Hepatocyte (in vitro differentiated cells): ENCODE results near the gene ACOT2. TPM values are rescaled to one million over a fixed set of nuclear protein-coding genes. Genes with fewer than 3 reads are reported as not detected.

Experiments
- DNase-seq: peaks from one replicate; pipeline ENCODE4 v3.0.0-alpha.2; 2016; ENCODE audit warnings: low spot score
- H2AFZ ChIP-seq: fragments of 200-600 bp; sonication (generic); 2 replicates; pipeline ENCODE4 v1.6.0; 2016; ENCODE audit warnings: antibody characterized with exemption, mild to moderate bottlenecking
- H3K27ac ChIP-seq: fragments of 200-600 bp; sonication (generic); 2 replicates; pipeline ENCODE4 v1.5.1; 2016; ENCODE audit warnings: mild to moderate bottlenecking
- H3K27me3 ChIP-seq: fragments of 200-600 bp; sonication (generic); 2 replicates; pipeline ENCODE4 v1.6.1; 2016
- H3K36me3 ChIP-seq: fragments of 200-600 bp; sonication (generic); replicated peaks from 2 replicates; pipeline ENCODE4 v1.5.1; 2016; ENCODE audit warnings: low read depth; ENCODE audit not compliant: insufficient read depth
- H3K4me1 ChIP-seq: fragments of 200-600 bp; sonication (generic); 2 replicates; pipeline ENCODE4 v1.5.1; 2016; ENCODE audit warnings: mild to moderate bottlenecking, moderate library complexity; ENCODE audit not compliant: insufficient read depth
- H3K4me2 ChIP-seq: fragments of 200-600 bp; sonication (generic); 2 replicates; pipeline ENCODE4 v1.6.0; 2016
- H3K4me3 ChIP-seq: fragments of 200-600 bp; sonication (generic); 2 replicates; pipeline ENCODE4 v1.5.1; 2016; ENCODE audit warnings: mild to moderate bottlenecking
- H3K79me2 ChIP-seq: fragments of 200-600 bp; sonication (generic); 2 replicates; pipeline ENCODE4 v1.6.0; 2017; ENCODE audit warnings: mild to moderate bottlenecking
- H3K9me2 ChIP-seq: fragments of 200-600 bp; sonication (generic); replicated peaks from 2 replicates; pipeline ENCODE4 v1.6.0; 2017; ENCODE audit warnings: mild to moderate bottlenecking; ENCODE audit not compliant: insufficient read depth
- H3K9me3 ChIP-seq: fragments of 200-600 bp; sonication (generic); 2 replicates; pipeline ENCODE4 v1.5.1; 2016; ENCODE audit warnings: low read depth, mild to moderate bottlenecking
- H4K20me1 ChIP-seq: fragments of 200-600 bp; sonication (generic); 2 replicates; pipeline ENCODE4 v1.6.0; 2016; ENCODE audit warnings: mild to moderate bottlenecking; ENCODE audit not compliant: insufficient read depth, poor library complexity, severe bottlenecking
- CTCF ChIP-seq: fragments of 200-600 bp; sonication (generic); IDR thresholded peaks from 2 replicates; pipeline ENCODE4 v1.5.1; 2016; ENCODE audit warnings: antibody characterized with exemption, mild to moderate bottlenecking; ENCODE audit not compliant: poor library complexity
- EZH2 ChIP-seq: fragments of 200-600 bp; sonication (generic); IDR thresholded peaks from 2 replicates; pipeline ENCODE4 v1.6.1; 2016; ENCODE audit warnings: antibody characterized with exemption, mild to moderate bottlenecking, borderline replicate concordance
- EZH2phosphoT487 ChIP-seq: fragments of 200-600 bp; sonication (generic); IDR thresholded peaks from one replicate; pipeline ENCODE4 v1.6.1; 2018; ENCODE audit warnings: antibody characterized with exemption, mild to moderate bottlenecking, low read depth, moderate library complexity; ENCODE audit not compliant: unreplicated experiment, severe bottlenecking
- WGBS: methylation state at CpG from one replicate; pipeline ENCODE4 v1.1.6; 2016; ENCODE audit warnings: low lambda C conversion rate; ENCODE audit errors: missing lambda C conversion rate; 5-methylcytosine and 5-hydroxymethylcytosine counted together
- polyA plus RNA-seq: library from polyadenylated mRNA; unstranded; fragments of >200 nt; fragmentation: Nextera tagmentation; extraction: Ambion mirVana; gene quantifications from 2 replicates; pipeline ENCODE4 v1.2.1, GENCODE V29; 2016
- total RNA-seq: library from RNA; depleted of rRNA; stranded (reverse); fragments of >200 nt; gene quantifications from 2 replicates; pipeline ENCODE4 v1.2.3, GENCODE V29; 2014

The ACOT2 gene
- total and polyA plus RNA-seq, 2 experiments from 2014 or later, result 43.6 to 58.8 TPM

- Histone ChIP-seq H3K27me3 (no peaks in the 10 kb centered on the region), H4K20me1 (no peaks in the 10 kb centered on the region), H3K27ac (no peak overlapping the region), H3K9me3 (no peaks in the 10 kb centered on the region), H3K36me3 (no peaks in the 10 kb centered on the region), H2AFZ (no peak overlapping the region), H3K4me3 (no peak overlapping the region), H3K4me1 (no peaks in the 10 kb centered on the region), H3K4me2 (no peak overlapping the region), H3K79me2 (no peaks in the 10 kb centered on the region), H3K9me2 (no peaks in the 10 kb centered on the region)
- TF ChIP-seq EZH2phosphoT487, result no peak
- no peak for TF ChIP-seq CTCF
- no peak for TF ChIP-seq EZH2
- no peak for DNase-seq
- WGBS, result 83% methylated on average over 10 of the region's 10 CpGs
Measured at GRCh38 chr14:73620268-73620667, 51.3 kb downstream of the ACOT2 start.

GRCh38 chr14:73623504-73624054 lies 54.6 kb downstream of the ACOT2 start:
- Histone ChIP-seq H2AFZ (no peak overlapping the region), H3K79me2 (no peaks in the 10 kb centered on the region), H4K20me1 (no peaks in the 10 kb centered on the region), H3K4me3 (no peak overlapping the region), H3K27me3 (no peaks in the 10 kb centered on the region), H3K9me2 (no peaks in the 10 kb centered on the region), H3K36me3 (no peaks in the 10 kb centered on the region), H3K4me2 (no peak overlapping the region), H3K9me3 (no peaks in the 10 kb centered on the region), H3K4me1 (no peaks in the 10 kb centered on the region), H3K27ac (no peak overlapping the region)
- WGBS, result 95% methylated on average over 4 of the region's 4 CpGs
- DNase-seq, result no peak
- TF ChIP-seq EZH2, result no peak
- no peak for TF ChIP-seq CTCF
- TF ChIP-seq EZH2phosphoT487, result no peak

Other genes with a start within 250 kb of the ACOT2 start
- 35.3 and 38.5 TPM in 2 replicates for gene NUMB, start 110.7 kb upstream of the ACOT2 start, total RNA-seq
- gene NUMB, start 110.7 kb upstream of the ACOT2 start, polyA plus RNA-seq, result 44.0 and 45.8 TPM in 2 replicates
- 12.6 and 13.1 TPM in 2 replicates for gene RIOX1, start 78.3 kb upstream of the ACOT2 start, total RNA-seq
- 10.1 and 15.6 TPM in 2 replicates for gene RIOX1, start 78.3 kb upstream of the ACOT2 start, polyA plus RNA-seq
- gene ACOT1, start 32.1 kb upstream of the ACOT2 start, total RNA-seq, result 21.2 and 28.3 TPM in 2 replicates
- gene ACOT1, start 32.1 kb upstream of the ACOT2 start, polyA plus RNA-seq, result 10.7 and 13.0 TPM in 2 replicates
- gene HEATR4, start 10.3 kb upstream of the ACOT2 start, total RNA-seq, result 0.17 and 0.44 TPM in 2 replicates
- 0.69 and 1.1 TPM in 2 replicates for gene HEATR4, start 10.3 kb upstream of the ACOT2 start, polyA plus RNA-seq
- 2.5 and 2.8 TPM in 2 replicates for gene ACOT4, start 22.7 kb downstream of the ACOT2 start, total RNA-seq
- gene ACOT4, start 22.7 kb downstream of the ACOT2 start, polyA plus RNA-seq, result 2.1 and 2.4 TPM in 2 replicates
- gene ACOT6, start 43.3 kb downstream of the ACOT2 start, total RNA-seq, result not detected in 2 replicates
- gene ACOT6, start 43.3 kb downstream of the ACOT2 start, polyA plus RNA-seq, result not detected in 2 replicates
- gene DNAL1, start 75.8 kb downstream of the ACOT2 start, total RNA-seq, result 5.4 and 6.9 TPM in 2 replicates
- gene DNAL1, start 75.8 kb downstream of the ACOT2 start, polyA plus RNA-seq, result 5.7 and 6.0 TPM in 2 replicates
- 23.0 and 27.3 TPM in 2 replicates for gene PNMA1, start 145.2 kb downstream of the ACOT2 start, total RNA-seq
- gene PNMA1, start 145.2 kb downstream of the ACOT2 start, polyA plus RNA-seq, result 41.2 and 45.7 TPM in 2 replicates